BLaER1 treated with 17β-estradiol and CSF1 and Interleukin-3, amounts not matched to agents 10 nM and 100 nM (cell line): ENCODE data around the gene MMRN2.

Source experiments
- H3K27ac ChIP-seq, 11 experiments: shearing (Covaris generic); formaldehyde crosslinking; 2 replicates each; pipeline ENCODE4 v1.8.1; 2022
- H3K27me3 ChIP-seq, 11 experiments: shearing (Covaris generic); formaldehyde crosslinking; 2 replicates each; pipeline ENCODE4 v1.8.1; 2022
- H3K36me3 ChIP-seq, 11 experiments: shearing (Covaris generic); formaldehyde crosslinking; 2 replicates each; pipeline ENCODE4 v1.8.1; 2022
- H3K4me1 ChIP-seq, 10 experiments: shearing (Covaris generic); formaldehyde crosslinking; 2 replicates each; pipeline ENCODE4 v1.8.1; 2022
- H3K4me2 ChIP-seq, 11 experiments: shearing (Covaris generic); formaldehyde crosslinking; 2 replicates each; pipeline ENCODE4 v1.8.1; 2022
- H3K4me3 ChIP-seq, 10 experiments: shearing (Covaris generic); formaldehyde crosslinking; 2 replicates each; pipeline ENCODE4 v1.8.1; 2022
- H3K9ac ChIP-seq, 11 experiments: shearing (Covaris generic); formaldehyde crosslinking; 2 replicates each; pipeline ENCODE4 v1.8.1; 2022
- H3K9me3 ChIP-seq, 11 experiments: shearing (Covaris generic); formaldehyde crosslinking; replicated peaks in 1 of 11; 2 replicates each; pipeline ENCODE4 v1.8.1; 2022
- H4K20me1 ChIP-seq, 11 experiments: shearing (Covaris generic); formaldehyde crosslinking; 2 replicates each; pipeline ENCODE4 v1.8.1; 2022
- Cebpa-rat ChIP-seq, 11 experiments: shearing (Covaris generic); IDR thresholded peaks; 2 replicates each; pipeline ENCODE4 v1.8.1; 2022

Gene MMRN2

GRCh38 chr10:86960003-86960862 lies 2.8 kb upstream of the MMRN2 start:
- no peak for TF ChIP-seq Cebpa-rat (IDR thresholded peaks at IDR 0.05)
- no peaks in the 10 kb centered on the region for H3K9me3 ChIP-seq
- no peaks in the 10 kb centered on the region for H4K20me1 ChIP-seq
- peak overlapping the region in 4 of 11 experiments; percentile 50 to 87 (median 82); a peak in 8 of 22 replicates for H3K4me2 ChIP-seq
- H3K27me3 ChIP-seq = no peaks in the 10 kb centered on the region
- H3K9ac ChIP-seq = 0 out of 22 replicates have a peak overlapping the region, but pooled peaks of 1 of the 11 experiments have one; percentile 42
- H3K36me3 ChIP-seq = no peaks in the 10 kb centered on the region
- H3K4me3 ChIP-seq = no peak overlapping the region
- H3K27ac ChIP-seq = peak overlapping the region in 2 of 11 experiments; percentile 18 to 64; a peak in 4 of 22 replicates
- H3K4me1 ChIP-seq = peaks cover 25 to 81% (median 47%) of the 10 kb centered on the region in 10 experiments

GRCh38 chr10:86959737-86960002 lies 2.3 kb upstream of the MMRN2 start:
- Histone ChIP-seq H4K20me1 (no peaks in the 10 kb centered on the region), H3K36me3 (no peaks in the 10 kb centered on the region), H3K9me3 (no peaks in the 10 kb centered on the region), H3K9ac (peak overlapping the region in 3 of 11 experiments; percentile 21 to 43 (median 42); a peak in 3 of 22 replicates), H3K4me1 (peaks cover 23 to 81% (median 46%) of the 10 kb centered on the region in 10 experiments), H3K4me2 (peak overlapping the region in 5 of 11 experiments; percentile 50 to 87 (median 81); a peak in 8 of 22 replicates), H3K4me3 (no peak overlapping the region), H3K27me3 (no peaks in the 10 kb centered on the region), H3K27ac (peak overlapping the region in 2 of 11 experiments; percentile 18 to 64; a peak in 5 of 22 replicates)
- TF ChIP-seq Cebpa-rat (IDR thresholded peaks at IDR 0.05) = no peak

- peaks cover 0 to 4% (median under 1%) of the 10 kb centered on the region in 11 experiments; a peak in 11 of 22 replicates for H3K9me3 ChIP-seq
Measured at GRCh38 chr10:86958901-86959736, 1.7 kb upstream of the MMRN2 start.

DNA sequence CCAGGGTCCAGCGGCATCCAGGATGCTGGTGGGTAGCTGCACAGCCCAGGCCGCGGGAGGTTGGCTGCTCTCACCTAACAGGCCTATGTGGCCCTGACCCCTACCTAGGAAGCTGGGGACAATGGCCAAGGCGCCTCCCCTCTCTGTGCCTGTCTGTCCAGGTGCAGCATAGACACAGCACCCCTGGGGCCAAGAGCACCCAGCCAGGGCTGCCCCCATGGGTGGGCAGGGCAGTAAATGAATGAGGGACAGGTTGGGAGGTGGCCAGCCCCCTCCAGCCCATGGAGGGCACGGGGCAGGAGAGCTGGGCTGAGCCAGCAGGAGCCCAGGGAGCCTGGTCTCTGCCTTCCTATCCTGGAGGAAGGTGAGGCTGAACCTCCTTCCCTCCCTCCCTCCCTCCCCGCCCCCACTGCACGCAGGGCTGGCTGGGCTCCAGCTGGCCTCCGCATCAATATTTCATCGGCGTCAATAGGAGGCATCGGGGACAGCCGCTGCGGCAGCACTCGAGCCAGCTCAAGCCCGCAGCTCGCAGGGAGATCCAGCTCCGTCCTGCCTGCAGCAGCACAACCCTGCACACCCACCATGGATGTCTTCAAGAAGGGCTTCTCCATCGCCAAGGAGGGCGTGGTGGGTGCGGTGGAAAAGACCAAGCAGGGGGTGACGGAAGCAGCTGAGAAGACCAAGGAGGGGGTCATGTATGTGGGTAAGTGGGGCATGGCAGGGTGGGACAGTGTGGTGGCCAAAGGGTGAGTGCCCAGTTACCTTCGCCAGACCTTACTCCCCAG lies 893 bp upstream of the MMRN2 start, which contains the start of gene SNCG:
Gene SNCG (plus strand): TSS at position 484 of the 785 bp plus-strand sequence. CDS start 99 bp downstream, at position 583.
- peaks cover 15 to 70% (median 34%) of the 10 kb centered on the region in 10 experiments for H3K4me1 ChIP-seq
- H3K9me3 ChIP-seq = peaks cover 4 to 12% (median 9%) of the 10 kb centered on the region in 11 experiments; a peak in 21 of 22 replicates
- H3K36me3 ChIP-seq = no peaks in the 10 kb centered on the region
- H3K4me3 ChIP-seq = peak within 1 kb of the TSS in 1 of 10 experiments; percentile 6; a peak in 1 of 20 replicates
- H3K9ac ChIP-seq = peak within 1 kb of the TSS in 5 of 11 experiments; percentile 21 to 43 (median 40); a peak in 4 of 22 replicates
- H4K20me1 ChIP-seq = no peaks in the 10 kb centered on the region
- no peaks in the 10 kb centered on the region for H3K27me3 ChIP-seq
- H3K27ac ChIP-seq = peak within 1 kb of the TSS in 8 of 11 experiments; percentile 8 to 71 (median 48); a peak in 13 of 22 replicates
- no peak for TF ChIP-seq Cebpa-rat (IDR thresholded peaks at IDR 0.05)
- peak within 1 kb of the TSS; percentile 58 to 87 (median 74) for H3K4me2 ChIP-seq

More at GRCh38 chr10:86958901-86959736, 1.7 kb upstream of the MMRN2 start:
- Histone ChIP-seq H3K9ac (peak overlapping the region in 3 of 11 experiments; percentile 21 to 43 (median 42); a peak in 3 of 22 replicates), H3K36me3 (no peaks in the 10 kb centered on the region), H4K20me1 (no peaks in the 10 kb centered on the region), H3K4me3 (no peak overlapping the region), H3K27ac (peak overlapping the region in 4 of 11 experiments; percentile 6 to 64 (median 16); a peak in 7 of 22 replicates), H3K4me2 (peak overlapping the region in 6 of 11 experiments; percentile 6 to 87 (median 66); a peak in 10 of 22 replicates), H3K4me1 (peaks cover 18 to 78% (median 41%) of the 10 kb centered on the region in 10 experiments), H3K27me3 (no peaks in the 10 kb centered on the region)
- no peak for TF ChIP-seq Cebpa-rat (IDR thresholded peaks at IDR 0.05)

DNA sequence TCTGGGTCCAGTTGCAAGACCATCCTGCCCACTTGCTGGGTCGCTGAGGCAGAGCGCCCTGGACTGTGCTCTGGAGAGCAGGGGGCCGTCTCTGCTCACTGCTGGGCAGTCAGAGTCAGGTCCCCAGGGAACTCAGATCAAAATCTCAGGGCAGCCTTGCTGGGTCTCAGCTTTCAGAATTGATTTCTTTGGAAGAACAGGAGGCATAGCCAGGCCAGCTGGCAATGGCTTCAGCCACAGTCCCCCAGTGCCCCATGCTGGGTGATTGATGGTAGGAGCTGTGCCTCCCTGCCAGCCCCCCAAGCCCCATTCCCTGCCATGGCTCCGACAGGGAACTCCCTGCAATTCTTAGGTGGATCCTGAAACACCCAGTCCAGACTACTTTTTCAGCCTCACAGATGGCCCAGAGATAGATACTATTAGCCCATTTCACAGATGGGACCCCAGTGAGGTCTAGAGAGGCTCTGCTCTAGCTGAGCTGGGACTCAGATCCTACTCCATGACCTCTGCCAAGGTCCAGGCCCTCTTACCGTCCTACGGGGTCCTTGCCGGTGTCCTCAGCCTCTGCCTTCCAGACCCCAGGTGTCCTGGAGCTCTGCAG lies 467 bp downstream of the MMRN2 start:
- H3K27ac ChIP-seq = peak overlapping the region in 6 of 11 experiments; percentile 36 to 71 (median 58); a peak in 7 of 22 replicates
- H3K9ac ChIP-seq = peak overlapping the region in 1 of 11 experiments; percentile 43; a peak in 1 of 22 replicates
- peak overlapping the region; percentile 58 to 87 (median 74); a peak in 17 of 22 replicates for H3K4me2 ChIP-seq
- H3K27me3 ChIP-seq = no peaks in the 10 kb centered on the region
- no peaks in the 10 kb centered on the region; a peak in 1 of 22 replicates for H3K36me3 ChIP-seq
- no peak overlapping the region for H3K4me3 ChIP-seq
- no peak for TF ChIP-seq Cebpa-rat (IDR thresholded peaks at IDR 0.05)
- no peaks in the 10 kb centered on the region for H4K20me1 ChIP-seq
- H3K9me3 ChIP-seq = peaks cover 18 to 26% (median 23%) of the 10 kb centered on the region in 11 experiments
- H3K4me1 ChIP-seq = peaks cover 15 to 58% (median 30%) of the 10 kb centered on the region in 10 experiments

- no peaks in the 10 kb centered on the region; a peak in 1 of 22 replicates for H3K36me3 ChIP-seq
- no peak overlapping the region for H3K27ac ChIP-seq
- H3K9me3 ChIP-seq = peaks cover 24 to 32% (median 29%) of the 10 kb centered on the region in 11 experiments
- H3K27me3 ChIP-seq = no peaks in the 10 kb centered on the region
- no peak overlapping the region for H3K4me2 ChIP-seq
- peaks cover 15 to 53% (median 30%) of the 10 kb centered on the region in 10 experiments for H3K4me1 ChIP-seq
- no peaks in the 10 kb centered on the region for H4K20me1 ChIP-seq
- H3K4me3 ChIP-seq = no peak overlapping the region
- no peak overlapping the region for H3K9ac ChIP-seq
- no peak for TF ChIP-seq Cebpa-rat (IDR thresholded peaks at IDR 0.05)
Measured at GRCh38 chr10:86956195-86956847, 1.1 kb downstream of the MMRN2 start.

GRCh38 chr10:86955501-86956194 lies 1.8 kb downstream of the MMRN2 start:
- Histone ChIP-seq H3K9me3 (peaks cover 28 to 38% (median 35%) of the 10 kb centered on the region in 11 experiments), H4K20me1 (no peaks in the 10 kb centered on the region), H3K4me1 (peaks cover 15 to 47% (median 30%) of the 10 kb centered on the region in 10 experiments), H3K27me3 (no peaks in the 10 kb centered on the region), H3K4me3 (no peak overlapping the region), H3K27ac (no peak overlapping the region; a peak in 1 of 22 replicates), H3K9ac (no peak overlapping the region), H3K36me3 (no peaks in the 10 kb centered on the region; a peak in 1 of 22 replicates), H3K4me2 (peak overlapping the region in 2 of 11 experiments; percentile 11 to 28; a peak in 3 of 22 replicates)
- TF ChIP-seq Cebpa-rat (IDR thresholded peaks at IDR 0.05) = no peak
